IPS-18a (cell line): ENCODE measurements around the gene UCN3.

Source experiments
- H3K27ac ChIP-seq: one replicate; pipeline ENCODE4 v1.5.1; 2013; ENCODE audit warnings: low read length
- H3K27me3 ChIP-seq: one replicate; pipeline ENCODE4 v1.6.1; 2013; ENCODE audit warnings: mild to moderate bottlenecking, low read length; ENCODE audit not compliant: control insufficient read depth, insufficient read depth
- H3K36me3 ChIP-seq: one replicate; pipeline ENCODE4 v1.6.1; 2013; ENCODE audit warnings: low read depth, low read length; ENCODE audit not compliant: control insufficient read depth
- H3K4me1 ChIP-seq: one replicate; pipeline ENCODE4 v1.6.1; 2013; ENCODE audit warnings: low read depth, low read length; ENCODE audit not compliant: control insufficient read depth
- H3K4me3 ChIP-seq: one replicate; pipeline ENCODE4 v1.5.1; 2013; ENCODE audit warnings: low read length
- H3K9ac ChIP-seq: one replicate; pipeline ENCODE4 v1.6.1; 2013; ENCODE audit warnings: mild to moderate bottlenecking, low read length, moderate library complexity
- H3K9me3 ChIP-seq: one replicate; pipeline ENCODE4 v1.6.1; 2013; ENCODE audit warnings: low read depth, low read length; ENCODE audit not compliant: control insufficient read depth

The UCN3 gene

DNA sequence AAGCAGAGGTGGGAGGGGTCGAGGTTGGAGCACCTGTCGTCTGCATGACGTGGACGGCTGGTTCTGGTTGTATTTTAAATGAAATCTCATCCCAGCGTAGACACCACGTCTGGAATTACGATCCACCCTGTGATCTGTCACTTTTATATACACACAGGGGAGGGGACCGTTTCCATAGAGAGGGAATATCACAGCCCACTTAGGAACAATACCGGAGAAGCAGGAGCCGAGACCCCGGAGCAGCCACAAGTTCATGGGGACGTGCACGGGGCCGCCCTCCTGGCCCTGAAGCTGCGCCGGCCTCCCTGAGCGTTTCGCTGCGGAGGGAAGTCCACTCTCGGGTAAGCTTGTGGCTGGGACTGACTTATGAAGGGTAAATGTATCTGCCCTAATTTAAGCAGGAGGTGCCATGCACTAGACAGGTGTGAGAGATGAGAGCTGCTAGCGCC, at the start of gene UCN3:
TSS of gene UCN3 (plus strand) at position 77 of the 449 bp plus-strand sequence. CDS start 8,755 bp downstream, outside the sequence.
- Histone ChIP-seq H3K27ac (no peak within 1 kb of the TSS), H3K4me3 (no peak within 1 kb of the TSS), H3K9ac (no peak within 1 kb of the TSS), H3K4me1 (no peaks in the 10 kb centered on the region), H3K27me3 (no peaks in the 10 kb centered on the region), H3K9me3 (no peaks in the 10 kb centered on the region), H3K36me3 (no peaks in the 10 kb centered on the region)

DNA sequence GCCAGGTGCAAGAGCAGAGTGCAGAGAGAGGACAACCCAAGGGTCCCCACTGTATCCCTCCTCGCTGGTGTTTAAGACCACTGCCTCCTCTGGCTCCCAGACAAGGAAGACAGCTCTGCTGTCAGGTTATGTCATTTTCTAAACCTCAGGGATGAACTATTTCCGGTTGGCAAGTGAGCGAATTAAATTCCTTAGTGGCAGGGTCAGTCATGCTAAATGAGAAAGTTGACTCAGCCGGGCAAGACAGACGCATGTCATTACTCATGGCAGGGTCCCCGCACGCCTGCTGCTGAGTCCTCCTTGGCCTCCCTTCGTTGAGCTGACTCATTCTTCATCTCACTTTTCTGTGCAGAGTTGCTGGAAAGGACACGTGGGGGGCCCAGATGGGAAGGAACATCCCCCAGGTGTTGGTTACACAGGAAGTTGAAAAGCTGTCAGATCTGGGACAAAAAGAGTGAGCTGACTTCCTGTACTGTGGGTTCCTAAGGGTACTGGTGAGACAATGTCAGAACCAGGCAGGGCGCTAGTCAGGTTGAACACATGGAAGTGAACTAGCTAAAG, 47.1 kb upstream of the UCN3 start:
- Histone ChIP-seq H3K27ac (no peak overlapping the region), H3K9me3 (no peaks in the 10 kb centered on the region), H3K36me3 (no peaks in the 10 kb centered on the region), H3K4me1 (no peaks in the 10 kb centered on the region), H3K27me3 (no peaks in the 10 kb centered on the region), H3K9ac (no peak overlapping the region), H3K4me3 (no peak overlapping the region)

GRCh38 chr10:5318148-5318547, 46.6 kb upstream of the UCN3 start:
- Histone ChIP-seq H3K36me3 (no peaks in the 10 kb centered on the region), H3K4me1 (no peaks in the 10 kb centered on the region), H3K4me3 (no peak overlapping the region), H3K9ac (no peak overlapping the region), H3K9me3 (no peaks in the 10 kb centered on the region), H3K27ac (no peak overlapping the region), H3K27me3 (no peaks in the 10 kb centered on the region)

DNA sequence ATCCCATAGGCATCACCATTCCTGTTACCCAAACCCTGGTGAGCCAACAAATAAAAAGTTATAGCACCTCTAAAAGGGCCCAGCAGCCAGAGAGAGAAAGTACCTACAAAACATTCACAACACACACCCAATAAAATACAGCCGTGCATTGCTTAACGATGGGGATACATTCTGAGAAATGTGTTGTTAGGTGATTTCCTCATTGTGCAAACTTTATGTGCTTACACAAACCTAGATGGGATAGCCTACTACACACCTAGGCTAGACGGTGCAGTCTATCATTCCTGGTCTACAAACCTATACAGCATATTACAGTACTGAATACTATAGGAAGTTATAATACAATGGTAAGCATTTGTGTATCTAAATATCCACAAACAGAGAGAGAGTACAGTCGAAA, 44.9 kb upstream of the UCN3 start:
- no peaks in the 10 kb centered on the region for H3K9me3 ChIP-seq
- no peak overlapping the region for H3K9ac ChIP-seq
- no peaks in the 10 kb centered on the region for H3K36me3 ChIP-seq
- H3K27ac ChIP-seq, result no peak overlapping the region
- no peak overlapping the region for H3K4me3 ChIP-seq
- no peaks in the 10 kb centered on the region for H3K27me3 ChIP-seq
- H3K4me1 ChIP-seq, result no peaks in the 10 kb centered on the region

DNA sequence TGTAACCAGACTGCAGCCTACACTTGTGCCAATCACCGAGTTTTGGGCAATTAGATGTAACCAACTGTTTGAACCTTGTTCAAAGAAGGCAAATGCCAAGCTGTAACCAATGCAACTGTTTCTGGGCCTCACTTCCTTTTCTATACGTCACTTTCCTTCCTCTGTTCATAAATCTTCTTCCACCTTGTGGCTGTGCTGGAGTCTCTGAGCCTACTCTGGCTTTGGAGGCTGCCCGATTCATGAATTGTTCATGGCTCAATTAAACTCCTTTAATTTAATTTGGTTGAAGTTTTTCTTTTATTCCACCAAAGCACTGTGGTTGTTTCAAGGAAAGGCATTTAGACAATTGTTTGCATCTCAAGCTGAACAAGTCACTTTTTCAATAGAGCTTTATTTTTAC, 43.5 kb upstream of the UCN3 start:
- Histone ChIP-seq H3K4me3 (no peak overlapping the region), H3K9me3 (no peaks in the 10 kb centered on the region), H3K27me3 (no peaks in the 10 kb centered on the region), H3K4me1 (no peaks in the 10 kb centered on the region), H3K9ac (no peak overlapping the region), H3K36me3 (no peaks in the 10 kb centered on the region), H3K27ac (no peak overlapping the region)

DNA sequence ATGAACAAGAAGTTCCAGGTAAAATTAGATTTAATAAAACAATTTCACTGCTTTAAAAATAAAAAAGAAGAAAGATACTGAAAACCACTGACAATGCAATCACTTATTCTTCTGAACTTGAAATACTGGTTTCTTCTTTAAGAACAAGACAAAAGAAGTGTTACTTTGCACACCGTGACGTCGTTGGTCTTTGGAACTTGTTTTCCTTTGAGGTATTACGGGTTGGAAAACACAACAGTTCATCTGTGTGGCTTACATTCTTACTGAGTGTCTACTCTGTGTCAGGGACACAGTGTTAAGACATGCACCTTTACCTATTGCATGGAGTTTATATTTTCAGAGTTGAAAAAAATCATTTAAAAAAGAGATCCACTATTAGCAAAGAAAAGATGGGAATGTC, 41.3 kb upstream of the UCN3 start:
- Histone ChIP-seq H3K27ac (no peak overlapping the region), H3K27me3 (no peaks in the 10 kb centered on the region), H3K4me1 (no peaks in the 10 kb centered on the region), H3K9ac (no peak overlapping the region), H3K36me3 (no peaks in the 10 kb centered on the region), H3K9me3 (no peaks in the 10 kb centered on the region), H3K4me3 (no peak overlapping the region)

DNA sequence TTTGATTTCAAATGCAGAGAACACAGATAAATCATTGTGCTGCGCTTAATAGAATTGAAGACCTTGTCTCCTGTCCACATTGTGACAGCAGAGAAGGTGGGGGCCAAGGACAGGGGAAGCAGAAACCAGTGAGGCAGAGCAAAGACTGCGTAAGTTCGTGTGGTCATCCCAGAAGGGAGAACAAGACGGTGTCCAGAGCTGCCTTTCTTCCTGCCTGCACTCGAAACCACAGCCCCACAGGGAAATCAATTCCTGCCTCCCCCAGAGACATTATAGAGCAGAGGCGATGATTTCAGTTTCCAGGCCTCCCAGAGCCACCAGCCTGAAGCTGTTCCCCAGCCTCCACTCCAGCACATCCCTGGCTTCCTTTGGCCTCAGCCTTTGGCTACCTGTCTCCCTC, 39.7 kb upstream of the UCN3 start:
- no peaks in the 10 kb centered on the region for H3K36me3 ChIP-seq
- no peaks in the 10 kb centered on the region for H3K27me3 ChIP-seq

GRCh38 chr10:5334196-5334880, 30.4 kb upstream of the UCN3 start:
- no peaks in the 10 kb centered on the region for H3K4me1 ChIP-seq
- no peak overlapping the region for H3K27ac ChIP-seq
- H3K9me3 ChIP-seq, result no peaks in the 10 kb centered on the region
- no peak overlapping the region for H3K9ac ChIP-seq
- no peak overlapping the region for H3K4me3 ChIP-seq
- H3K27me3 ChIP-seq, result no peaks in the 10 kb centered on the region
- H3K36me3 ChIP-seq, result no peaks in the 10 kb centered on the region

More for the DNA sequence above, 39.7 kb upstream of the UCN3 start:
- no peak overlapping the region for H3K9ac ChIP-seq
- H3K4me1 ChIP-seq, result no peaks in the 10 kb centered on the region
- no peak overlapping the region for H3K4me3 ChIP-seq
- no peaks in the 10 kb centered on the region for H3K9me3 ChIP-seq
- H3K27ac ChIP-seq, result no peak overlapping the region

DNA sequence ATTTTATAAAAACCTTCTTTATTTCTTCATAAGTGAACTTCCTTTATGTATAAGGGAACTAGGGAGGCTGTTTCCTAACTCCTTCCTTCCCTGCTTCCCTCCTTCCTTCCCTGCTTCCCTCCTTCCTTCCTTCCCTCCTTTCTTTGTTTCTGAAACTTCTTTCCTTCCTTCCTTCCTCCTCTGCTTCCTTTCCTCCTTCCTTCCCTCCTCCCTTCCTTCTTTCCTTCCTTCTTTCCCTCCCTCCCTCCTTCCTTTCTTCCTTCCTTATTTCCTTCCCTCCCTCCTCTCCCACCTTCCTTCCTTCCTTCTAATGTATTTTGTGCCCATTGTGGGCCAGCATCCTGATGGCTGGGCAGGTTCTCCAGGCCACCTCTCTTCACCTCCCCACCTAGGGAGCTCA, 26.8 kb upstream of the UCN3 start:
- H3K4me1 ChIP-seq, result no peaks in the 10 kb centered on the region
- H3K27ac ChIP-seq, result no peak overlapping the region
- no peaks in the 10 kb centered on the region for H3K27me3 ChIP-seq
- H3K4me3 ChIP-seq, result no peak overlapping the region
- H3K9ac ChIP-seq, result no peak overlapping the region
- no peaks in the 10 kb centered on the region for H3K9me3 ChIP-seq
- H3K36me3 ChIP-seq, result no peaks in the 10 kb centered on the region

- H3K27ac ChIP-seq, result no peak overlapping the region
- H3K9me3 ChIP-seq, result no peaks in the 10 kb centered on the region
- no peaks in the 10 kb centered on the region for H3K4me1 ChIP-seq
- no peaks in the 10 kb centered on the region for H3K27me3 ChIP-seq
- H3K4me3 ChIP-seq, result no peak overlapping the region
- H3K9ac ChIP-seq, result no peak overlapping the region
- H3K36me3 ChIP-seq, result no peaks in the 10 kb centered on the region
Measured at GRCh38 chr10:5343092-5343491, 21.7 kb upstream of the UCN3 start.

- Histone ChIP-seq H3K9ac (no peak overlapping the region), H3K4me1 (no peaks in the 10 kb centered on the region)
Measured at GRCh38 chr10:5343561-5343960, 21.2 kb upstream of the UCN3 start.

DNA sequence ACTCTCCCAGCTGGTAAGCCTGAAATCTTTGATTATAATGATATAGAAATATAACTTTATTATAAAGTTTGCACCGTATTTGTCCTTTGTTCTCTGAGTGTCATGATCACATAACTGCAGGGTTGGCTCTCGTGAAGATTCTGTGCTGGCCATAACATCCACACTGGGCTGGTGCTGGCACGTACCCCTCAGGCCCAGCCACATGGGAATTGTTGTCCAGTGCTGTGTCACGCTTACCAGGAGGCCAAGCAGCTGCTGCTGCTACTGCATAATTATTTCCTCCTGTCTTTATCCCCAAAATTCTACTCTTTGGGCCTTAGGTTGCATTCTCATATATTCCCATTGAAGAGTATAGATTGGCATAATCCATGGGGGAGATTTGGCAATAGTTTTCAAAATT, 20.8 kb upstream of the UCN3 start:
- no peak overlapping the region for H3K27ac ChIP-seq
- no peaks in the 10 kb centered on the region for H3K9me3 ChIP-seq
- no peaks in the 10 kb centered on the region for H3K27me3 ChIP-seq
- H3K4me3 ChIP-seq, result no peak overlapping the region
- H3K9ac ChIP-seq, result no peak overlapping the region
- H3K4me1 ChIP-seq, result no peaks in the 10 kb centered on the region
- H3K36me3 ChIP-seq, result no peaks in the 10 kb centered on the region

More at GRCh38 chr10:5343561-5343960, 21.2 kb upstream of the UCN3 start:
- Histone ChIP-seq H3K9me3 (no peaks in the 10 kb centered on the region), H3K4me3 (no peak overlapping the region), H3K27me3 (no peaks in the 10 kb centered on the region), H3K27ac (no peak overlapping the region), H3K36me3 (no peaks in the 10 kb centered on the region)
